ENCODE data around the gene NPAS1.

GRCh38 chr19:46981286-46981945 is 38.2 kb upstream of the NPAS1 start:
- TF ChIP-seq CTCF (IDR thresholded peaks at IDR 0.05; ENCODE audit: insufficient read depth, low read depth, low read length) (no peak), EZH2 (IDR thresholded peaks at IDR 0.05; ENCODE audit: insufficient read depth, low read length) (no peak)

Measured in astrocyte (in vitro differentiated cells and primary cell).